Activated CD4-positive, alpha-beta memory T cell treated with anti-CD3 and anti-CD28 coated beads for 36 hours (primary cell): Measurements from ENCODE around the gene ULK3. TPM values are rescaled to one million over a fixed set of nuclear protein-coding genes. Genes with fewer than 3 reads are reported as not detected.

Experiments
- CTCF ChIA-PET: fragments of 350-600 bp; sonication (Branson Sonifier 250); formaldehyde crosslinking; loops from one replicate; lab custom pipeline; 2021; ENCODE audit warnings: antibody characterized with exemption, inconsistent platforms; lab: Charles Lee
- POLR2A ChIA-PET: fragments of 350-600 bp; sonication (Branson Sonifier 250); formaldehyde crosslinking; loops from one replicate; lab custom pipeline; 2021; ENCODE audit warnings: antibody characterized with exemption; lab: Charles Lee
- DNase-seq: peaks from one replicate; pipeline ENCODE4 v3.0.0-alpha.2; 2020
- H3K27ac Mint-ChIP-seq: one replicate; pipeline ENCODE4 v1.8.0; 2021; ENCODE audit warnings: mixed read lengths
- H3K27me3 Mint-ChIP-seq: one replicate; pipeline ENCODE4 v1.8.0; 2021; ENCODE audit warnings: mixed read lengths
- H3K36me3 Mint-ChIP-seq: one replicate; pipeline ENCODE4 v1.8.0; 2021; ENCODE audit warnings: mixed read lengths
- H3K4me1 Mint-ChIP-seq: one replicate; pipeline ENCODE4 v1.8.0; 2021; ENCODE audit warnings: low read depth, mixed read lengths
- H3K4me3 Mint-ChIP-seq: one replicate; pipeline ENCODE4 v1.8.0; 2021; ENCODE audit warnings: mild to moderate bottlenecking, mixed read lengths
- H3K9me3 Mint-ChIP-seq: one replicate; pipeline ENCODE4 v1.8.0; 2021; ENCODE audit warnings: mixed read lengths
- intact Hi-C: fragments of 100-400 bp; cut with micrococcal nuclease; formaldehyde crosslinking; loops from one replicate; pipeline ENCODE4 v1.15.1; 2023
- total RNA-seq, 2 experiments: library from RNA; stranded (reverse); gene quantifications; one replicate each; pipeline ENCODE4 v1.2.3, GENCODE V29; 2021

Gene ULK3
- total RNA-seq, 2 experiments from 2014 or later = 51.4 to 57.6 TPM

DNA sequence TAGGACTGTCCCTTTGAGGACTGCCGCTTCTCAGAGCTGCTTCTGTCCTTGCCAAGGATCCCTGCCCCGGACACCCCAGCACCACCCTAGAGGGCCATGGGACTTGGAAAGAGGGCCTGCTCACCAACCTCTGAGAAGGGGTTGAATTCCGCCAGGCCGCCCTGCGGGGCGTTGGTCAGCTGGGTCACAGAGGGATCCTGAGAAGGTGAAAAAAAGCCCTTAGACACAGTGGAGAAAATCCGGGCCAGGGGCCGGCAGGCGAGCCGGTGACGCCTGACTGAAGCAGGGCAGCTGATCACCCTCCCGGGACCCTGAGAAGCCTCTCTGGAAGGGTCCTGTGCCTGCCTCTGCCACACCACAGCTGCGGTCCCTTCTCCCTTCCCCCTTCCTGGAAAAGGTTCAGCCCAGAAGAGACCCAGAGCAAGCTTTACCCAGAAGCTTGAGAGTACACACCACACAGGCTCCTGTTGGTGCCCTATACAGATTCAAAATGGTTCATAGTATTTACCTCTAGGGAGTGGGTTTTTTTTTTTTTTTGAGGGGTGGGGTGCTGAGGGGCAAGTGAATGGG is 11.6 kb upstream of the ULK3 start:
- Mint-ChIP-seq H3K4me3 (no peak overlapping the region), H3K36me3 (peaks cover 10% of the 10 kb centered on the region), H3K27me3 (no peaks in the 10 kb centered on the region), H3K4me1 (peaks cover 24% of the 10 kb centered on the region), H3K9me3 (no peaks in the 10 kb centered on the region), H3K27ac (no peak overlapping the region)
- no peak for DNase-seq
- ChIA-PET CTCF (interaction anchor here (0.6 to 1.6 kb wide), 2 partner anchors 74 to 83 kb away, joined by 3 to 4 read pairs; no protein-coding TSS in a partner anchor), POLR2A (no interaction called here)
- intact Hi-C loops = no loop called here

DNA sequence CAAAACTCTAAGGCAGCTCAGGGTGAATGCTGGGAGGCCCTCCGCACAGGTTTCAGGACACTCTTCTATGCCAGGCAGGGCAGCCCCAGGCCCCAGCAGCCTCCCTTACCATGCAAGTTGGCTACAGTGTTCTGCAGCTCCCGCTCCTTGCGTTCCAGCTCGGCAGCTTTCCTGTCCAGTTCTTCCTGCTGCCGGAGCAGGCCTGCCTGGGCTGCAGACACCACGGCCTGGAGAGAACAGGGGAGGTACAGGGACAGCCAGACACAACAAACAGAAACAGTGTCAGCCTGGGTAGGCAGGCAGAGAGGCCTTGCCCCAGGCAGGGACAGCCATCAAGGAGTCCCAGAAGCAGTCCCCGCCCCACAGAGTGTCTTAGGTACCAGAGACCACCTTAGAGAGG is 9.0 kb upstream of the ULK3 start:
- Mint-ChIP-seq H3K36me3 (peaks cover 25% of the 10 kb centered on the region), H3K9me3 (no peaks in the 10 kb centered on the region), H3K27me3 (no peaks in the 10 kb centered on the region), H3K4me3 (no peak overlapping the region), H3K27ac (no peak overlapping the region), H3K4me1 (peaks cover 3% of the 10 kb centered on the region)
- DNase-seq = no peak
- intact Hi-C loops = no loop called here
- ChIA-PET POLR2A (no interaction called here), CTCF (no interaction called here)

DNA sequence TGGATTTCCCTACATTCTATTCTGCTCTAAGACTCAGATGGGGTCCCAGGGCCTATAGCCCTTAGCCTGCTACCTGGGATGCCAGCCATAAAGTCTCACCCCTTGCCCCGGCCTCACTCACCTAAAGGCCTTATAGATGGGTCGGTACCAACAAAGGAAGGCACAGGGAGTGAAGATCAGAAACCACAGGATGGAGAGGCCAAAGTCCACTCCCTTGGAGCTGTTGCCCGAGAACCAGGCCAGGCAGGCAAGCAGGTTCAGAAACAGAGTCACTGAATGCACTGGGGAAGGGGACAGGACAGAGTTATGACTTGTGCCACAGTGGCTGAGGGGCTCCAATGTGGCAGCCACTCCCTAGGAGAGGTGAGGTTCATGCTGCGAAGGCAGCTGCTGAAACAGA is 7.4 kb upstream of the ULK3 start:
- H3K36me3 Mint-ChIP-seq = peaks cover 27% of the 10 kb centered on the region
- no peaks in the 10 kb centered on the region for H3K9me3 Mint-ChIP-seq
- ChIA-PET CTCF (no interaction called here), POLR2A (no interaction called here)
- H3K27me3 Mint-ChIP-seq = no peaks in the 10 kb centered on the region
- no peak overlapping the region for H3K4me3 Mint-ChIP-seq
- intact Hi-C loops = no loop called here
- no peak for DNase-seq
- H3K4me1 Mint-ChIP-seq = peaks cover 7% of the 10 kb centered on the region
- H3K27ac Mint-ChIP-seq = no peak overlapping the region

DNA sequence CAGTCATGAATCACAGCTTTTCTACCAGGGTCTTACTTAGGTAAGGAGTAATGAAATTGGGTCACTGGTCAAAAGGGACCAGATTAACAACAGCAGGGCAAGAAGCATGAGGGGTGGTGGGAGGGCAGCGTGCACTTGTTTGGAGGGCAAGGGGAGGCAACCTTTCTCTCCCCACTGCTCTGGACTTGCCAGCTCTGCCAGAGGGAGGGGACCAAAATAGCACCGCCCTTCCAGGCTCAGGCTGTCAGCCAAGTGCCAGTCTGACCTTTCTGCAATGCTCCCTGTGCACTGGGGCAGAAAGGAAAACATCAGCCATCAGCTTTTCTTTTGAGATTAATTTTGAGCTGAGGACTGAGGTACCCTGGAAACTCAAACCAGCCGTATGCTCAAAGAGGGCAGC is 4.5 kb upstream of the ULK3 start:
- Mint-ChIP-seq H3K4me3 (no peak overlapping the region), H3K27ac (peak overlapping the region; percentile 25), H3K4me1 (peaks cover 28% of the 10 kb centered on the region), H3K27me3 (no peaks in the 10 kb centered on the region), H3K9me3 (no peaks in the 10 kb centered on the region), H3K36me3 (peaks cover 27% of the 10 kb centered on the region)
- ChIA-PET POLR2A (interaction anchor here (0.7 kb wide), 1 partner anchor 26 kb away, joined by 3 read pairs; no protein-coding TSS in a partner anchor), CTCF (interaction anchor here (0.8 to 1.3 kb wide), 2 partner anchors 54 kb away, joined by 3 read pairs; no protein-coding TSS in a partner anchor)
- intact Hi-C loops = no loop called here
- no peak for DNase-seq

DNA sequence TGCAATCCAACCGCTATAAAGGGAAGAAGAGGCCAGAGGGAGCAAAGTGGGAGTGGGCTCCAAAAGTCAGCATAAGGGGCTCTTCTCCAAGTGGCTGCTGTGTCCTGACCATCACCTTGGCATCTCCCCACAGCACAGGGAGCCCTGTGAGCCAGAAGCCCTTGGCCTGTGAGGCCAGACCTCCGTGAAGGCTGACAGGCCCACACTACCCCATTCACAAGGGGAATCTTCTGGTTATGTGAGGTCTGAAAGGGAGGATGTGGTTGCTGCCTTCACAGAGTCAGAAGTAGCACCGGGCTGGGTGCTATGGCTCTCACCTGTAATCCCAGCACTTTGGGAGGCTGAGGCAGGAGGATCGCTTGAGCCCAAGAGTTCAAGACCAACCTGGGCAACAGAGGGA is 2.6 kb upstream of the ULK3 start:
- peak overlapping the region; percentile 92 for H3K4me3 Mint-ChIP-seq
- no peaks in the 10 kb centered on the region for H3K27me3 Mint-ChIP-seq
- peak overlapping the region; percentile 93 for H3K27ac Mint-ChIP-seq
- intact Hi-C loops = loop anchor here (1.0 kb wide), 2 partner anchors 25 to 61 kb away; partner anchors contain the start of gene FAM219B
- H3K4me1 Mint-ChIP-seq = peaks cover 44% of the 10 kb centered on the region
- POLR2A ChIA-PET = interaction anchor here (1.2 kb wide), 1 partner anchor 44 kb away, joined by 6 read pairs; the partner anchor contains the start of gene MPI
- peak; percentile 43 for DNase-seq
- peaks cover 32% of the 10 kb centered on the region for H3K36me3 Mint-ChIP-seq
- H3K9me3 Mint-ChIP-seq = no peaks in the 10 kb centered on the region
- CTCF ChIA-PET = interaction anchor here (0.6 to 5.3 kb wide), 5 partner anchors 26 to 209 kb away, joined by 3 to 41 read pairs (median 4); no protein-coding TSS in a partner anchor

DNA sequence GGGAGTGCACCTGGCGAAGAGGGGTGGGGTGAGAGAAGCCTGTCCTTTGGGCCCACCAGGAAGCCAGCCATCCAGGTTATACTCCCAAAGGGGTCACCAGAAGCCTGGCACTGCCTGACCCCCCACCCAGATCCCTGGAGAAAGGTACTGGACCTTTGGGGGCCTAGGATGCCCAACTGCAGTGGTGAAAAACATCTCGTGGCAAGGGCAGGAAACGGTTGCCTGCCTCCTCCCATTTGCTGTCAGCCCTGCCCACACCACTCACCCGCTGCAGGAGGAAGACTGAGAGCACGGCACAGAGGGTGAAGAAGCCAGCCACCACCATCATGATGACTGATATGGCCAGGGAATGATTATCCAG is 2.2 kb upstream of the ULK3 start:
- peak; percentile 78 for DNase-seq
- peak overlapping the region; percentile 92 for H3K4me3 Mint-ChIP-seq
- H3K9me3 Mint-ChIP-seq = no peaks in the 10 kb centered on the region
- POLR2A ChIA-PET = interaction anchor here (0.8 to 2.4 kb wide), 4 partner anchors 25 to 1212 kb away, joined by 3 to 9 read pairs (median 5); partner anchors contain the start of gene MPI
- intact Hi-C loops = loop anchor here (1.0 kb wide), 2 partner anchors 25 to 61 kb away; partner anchors contain the start of gene FAM219B
- CTCF ChIA-PET = interaction anchor here (0.6 to 5.3 kb wide), 9 partner anchors 25 to 208 kb away, joined by 3 to 41 read pairs (median 5); partner anchors contain the start of gene FAM219B
- H3K27me3 Mint-ChIP-seq = no peaks in the 10 kb centered on the region
- H3K27ac Mint-ChIP-seq = peak overlapping the region; percentile 93
- peaks cover 32% of the 10 kb centered on the region for H3K36me3 Mint-ChIP-seq
- peaks cover 44% of the 10 kb centered on the region for H3K4me1 Mint-ChIP-seq

DNA sequence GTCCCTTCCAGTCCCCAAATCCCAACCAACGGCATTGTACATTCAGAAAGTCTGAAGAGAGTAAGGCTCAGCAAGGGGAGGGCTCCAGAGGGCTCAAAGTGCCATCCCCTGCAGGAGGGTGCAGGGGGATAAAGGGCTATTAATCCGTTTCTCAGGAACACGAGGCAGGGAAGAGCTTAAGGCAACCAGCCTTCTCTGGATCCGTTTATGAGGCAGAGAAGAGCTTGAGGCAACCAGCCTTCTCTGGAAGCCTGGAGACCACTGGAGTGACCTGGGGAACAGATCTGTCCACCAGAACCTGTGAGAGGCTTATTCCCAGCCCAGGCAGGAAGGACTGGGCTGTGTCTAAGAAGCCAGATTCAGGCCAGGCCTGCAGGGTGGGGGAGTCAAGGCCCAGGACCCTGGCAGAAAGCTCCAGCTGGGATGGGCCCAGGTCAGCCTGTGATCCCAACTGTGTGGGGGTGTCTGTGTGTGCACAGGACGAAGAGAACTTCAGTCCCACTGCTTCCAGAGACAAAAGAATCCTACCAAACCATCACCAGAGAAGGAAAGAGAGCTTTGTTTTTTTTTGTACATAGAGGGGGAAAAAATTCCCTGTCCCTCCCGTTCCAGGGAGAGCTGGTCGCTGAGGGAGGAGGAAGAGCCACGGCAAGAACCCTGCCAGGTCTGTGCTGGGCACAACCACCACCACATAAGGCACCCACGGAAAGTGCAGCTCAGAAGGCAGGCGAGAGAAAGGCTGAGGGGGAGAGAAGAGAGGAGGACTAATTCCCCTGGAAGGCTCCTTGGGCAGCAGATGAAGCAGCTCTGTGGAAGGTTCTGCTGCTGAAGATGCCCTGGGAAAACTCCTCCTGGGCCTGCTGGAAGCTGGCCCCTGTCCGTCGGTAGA is 1.6 kb upstream of the ULK3 start:
- Mint-ChIP-seq H3K4me1 (peaks cover 44% of the 10 kb centered on the region), H3K9me3 (no peaks in the 10 kb centered on the region), H3K27ac (peak overlapping the region; percentile 93), H3K4me3 (peak overlapping the region; percentile 92), H3K36me3 (peaks cover 32% of the 10 kb centered on the region), H3K27me3 (no peaks in the 10 kb centered on the region)
- ChIA-PET CTCF (interaction anchor here (0.6 to 5.3 kb wide), 13 partner anchors 25 to 211 kb away, joined by 3 to 41 read pairs (median 4); partner anchors contain the start of genes CSK and FAM219B), POLR2A (interaction anchor here (0.8 to 2.4 kb wide), 4 partner anchors 25 to 1212 kb away, joined by 3 to 9 read pairs (median 5); partner anchors contain the start of gene MPI)
- peak; percentile 27 for DNase-seq
- intact Hi-C loops = loop anchor here (1.0 to 5.0 kb wide), 5 partner anchors 26 to 608 kb away; partner anchors contain the start of genes CSK, FAM219B, MPI and SIN3A

DNA sequence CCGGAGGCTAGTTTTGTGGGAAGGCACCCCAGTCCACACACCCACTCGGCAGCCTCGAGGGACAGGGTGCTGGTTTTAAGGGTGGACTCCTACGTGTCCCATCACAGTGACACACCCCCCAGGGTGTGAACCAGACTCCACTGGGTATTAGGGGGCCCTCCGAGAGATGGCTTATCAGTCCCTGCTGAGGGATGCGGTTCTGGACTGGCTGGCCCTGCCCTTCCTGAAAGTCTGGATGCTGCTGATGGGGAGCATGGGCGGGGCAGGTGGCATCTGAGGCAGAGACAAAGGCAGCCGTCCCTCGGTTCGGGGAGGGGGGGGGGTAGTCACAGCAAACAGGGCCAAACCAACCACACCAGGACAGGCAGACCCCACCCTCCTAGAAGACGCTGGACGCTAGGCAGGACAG is 939 bp upstream of the ULK3 start:
- Mint-ChIP-seq H3K4me3 (peak overlapping the region; percentile 92), H3K4me1 (peaks cover 44% of the 10 kb centered on the region), H3K9me3 (no peaks in the 10 kb centered on the region), H3K27me3 (no peaks in the 10 kb centered on the region), H3K27ac (peak overlapping the region; percentile 93), H3K36me3 (peaks cover 33% of the 10 kb centered on the region)
- DNase-seq = no peak
- CTCF ChIA-PET = interaction anchor here (1.0 to 5.3 kb wide), 9 partner anchors 16 to 211 kb away, joined by 3 to 41 read pairs (median 9); partner anchors contain the start of gene FAM219B
- intact Hi-C loops = loop anchor here (1.0 to 5.0 kb wide), 4 partner anchors 48 to 608 kb away; partner anchors contain the start of genes CSK, MPI and SIN3A
- POLR2A ChIA-PET = interaction anchor here (1.3 to 2.4 kb wide), 3 partner anchors 26 to 60 kb away, joined by 3 to 9 read pairs (median 4); no protein-coding TSS in a partner anchor

DNA sequence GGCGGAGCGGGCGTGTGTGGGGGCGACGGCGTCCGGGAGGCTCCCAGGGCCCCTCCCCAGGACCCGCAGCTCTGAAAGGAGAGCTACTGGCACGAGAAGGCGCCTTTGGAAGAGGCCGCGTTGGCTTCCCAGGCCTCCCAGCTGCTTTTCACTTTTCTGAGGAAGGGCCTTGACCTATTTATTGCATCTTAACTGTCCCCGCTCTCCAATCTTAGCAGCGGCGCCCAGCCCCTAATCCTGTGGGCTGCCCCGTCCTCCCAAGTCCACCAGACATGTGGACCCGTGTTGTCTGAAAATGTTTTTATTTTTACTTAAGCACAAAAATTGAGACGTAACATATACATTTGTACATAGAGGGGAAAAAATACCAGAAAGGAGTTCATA is 481 bp upstream of the ULK3 start:
- Mint-ChIP-seq H3K36me3 (peaks cover 30% of the 10 kb centered on the region), H3K4me3 (peak overlapping the region; percentile 92), H3K27ac (peak overlapping the region; percentile 93), H3K9me3 (no peaks in the 10 kb centered on the region), H3K27me3 (no peaks in the 10 kb centered on the region), H3K4me1 (peaks cover 44% of the 10 kb centered on the region)
- CTCF ChIA-PET = interaction anchor here (1.0 to 5.3 kb wide), 12 partner anchors 16 to 210 kb away, joined by 3 to 41 read pairs (median 6); partner anchors contain the start of gene FAM219B
- POLR2A ChIA-PET = interaction anchor here (0.6 to 2.4 kb wide), 7 partner anchors 15 to 228 kb away, joined by 3 to 9 read pairs (median 4); partner anchors contain the start of gene CLK3
- intact Hi-C loops = loop anchor here (1.0 to 5.0 kb wide), 4 partner anchors 49 to 609 kb away; partner anchors contain the start of genes CSK, MPI and SIN3A
- DNase-seq = no peak

DNA sequence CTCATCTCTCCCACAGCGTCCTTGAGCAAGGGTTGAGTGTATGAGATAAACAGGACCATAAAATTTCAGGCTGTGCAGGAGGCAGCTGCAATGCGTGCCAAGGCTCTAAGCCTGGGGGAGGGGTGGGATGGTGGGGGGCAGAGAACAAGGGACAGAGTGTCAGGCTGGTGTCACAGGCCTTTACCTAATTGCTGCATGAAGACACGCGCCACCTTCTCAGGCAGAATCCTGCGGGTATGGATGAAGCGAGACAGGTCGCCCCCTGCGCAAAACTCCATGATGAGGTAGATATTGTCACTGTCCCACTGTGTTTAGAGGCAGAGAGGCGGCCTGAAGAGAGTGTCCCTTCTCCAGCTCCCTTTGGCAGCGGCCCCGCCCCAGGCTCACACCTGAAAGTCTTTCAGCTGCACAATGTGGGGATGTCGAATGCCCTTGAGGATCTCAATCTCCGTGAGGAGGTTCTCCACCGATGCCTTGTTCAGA is 1.0 kb downstream of the ULK3 start:
- Mint-ChIP-seq H3K4me1 (peaks cover 44% of the 10 kb centered on the region), H3K36me3 (peaks cover 24% of the 10 kb centered on the region), H3K9me3 (no peaks in the 10 kb centered on the region), H3K4me3 (peak overlapping the region; percentile 92), H3K27ac (no peak overlapping the region), H3K27me3 (no peaks in the 10 kb centered on the region)
- POLR2A ChIA-PET = interaction anchor here (0.9 to 1.4 kb wide), 3 partner anchors 54 to 64 kb away, joined by 3 to 5 read pairs (median 4); no protein-coding TSS in a partner anchor
- CTCF ChIA-PET = interaction anchor here (0.7 to 5.3 kb wide), 10 partner anchors 12 to 223 kb away, joined by 3 to 41 read pairs (median 7); partner anchors contain the start of gene FAM219B
- intact Hi-C loops = loop anchor here (5.0 kb wide), 3 partner anchors 50 to 610 kb away; partner anchors contain the start of genes CSK, MPI and SIN3A
- no peak for DNase-seq
